Cardiac septum (tissue), 1 donor: ENCODE measurements around the gene PUM2. TPM values are rescaled to one million over a fixed set of nuclear protein-coding genes. Genes with fewer than 3 reads are reported as not detected.
"Not testable (repeated sequence)": the region's sequence is repeated elsewhere in the genome, so short reads cannot be mapped to it uniquely, and the experiment has no call there.

ENCODE experiments used
- DNase-seq: peaks from one replicate; pipeline ENCODE4 v3.0.0-alpha.2; 2020; ENCODE audit warnings: low spot score
- intact Hi-C: fragments of 100-400 bp; cut with DNase I; formaldehyde crosslinking; loops from one replicate; pipeline ENCODE4 v1.14.0; 2022
- long read RNA-seq: library from polyadenylated mRNA; unstranded; transcript quantifications from one replicate; pipeline ENCODE4 v2.0.0, GENCODE V29; 2021
- total RNA-seq: library from RNA; stranded (reverse); fragmentation: NEBNext Ultra II Directional; extraction: Animal tissue kit (Norgen Biotek cat#: 25700); gene quantifications from one replicate; pipeline ENCODE4 v1.2.1, GENCODE V29; 2021
- donor health status: DM: no; HTN: no; CAD: no.

Gene PUM2
- 75.6 TPM for total RNA-seq
- long read RNA-seq, partial matches to known transcripts, result 11 of 20 reads
- long read RNA-seq, other reads (novel, unspliced or antisense), result 9 of 20 reads

- peak; percentile 96 for DNase-seq
- intact Hi-C loops, result no loop called here
These were observed at the start of gene PUM2 for GRCh38 chr2:20350753-20351554. Gene PUM2, minus strand, starts transcription at chr2:20350844. Its CDS starts 23,484 bp downstream, at chr2:20327360.

- intact Hi-C loops, result no loop called here
- no peak for DNase-seq
These were observed 49.7 kb upstream of the PUM2 start for GRCh38 chr2:20400306-20400705.

GRCh38 chr2:20398956-20399567, 48.4 kb upstream of the PUM2 start:
- intact Hi-C loops, result no loop called here

GRCh38 chr2:20397811-20398447, 47.3 kb upstream of the PUM2 start:
- intact Hi-C loops, result no loop called here
- DNase-seq, result no peak

More at GRCh38 chr2:20398956-20399567, 48.4 kb upstream of the PUM2 start:
- no peak for DNase-seq

DNA sequence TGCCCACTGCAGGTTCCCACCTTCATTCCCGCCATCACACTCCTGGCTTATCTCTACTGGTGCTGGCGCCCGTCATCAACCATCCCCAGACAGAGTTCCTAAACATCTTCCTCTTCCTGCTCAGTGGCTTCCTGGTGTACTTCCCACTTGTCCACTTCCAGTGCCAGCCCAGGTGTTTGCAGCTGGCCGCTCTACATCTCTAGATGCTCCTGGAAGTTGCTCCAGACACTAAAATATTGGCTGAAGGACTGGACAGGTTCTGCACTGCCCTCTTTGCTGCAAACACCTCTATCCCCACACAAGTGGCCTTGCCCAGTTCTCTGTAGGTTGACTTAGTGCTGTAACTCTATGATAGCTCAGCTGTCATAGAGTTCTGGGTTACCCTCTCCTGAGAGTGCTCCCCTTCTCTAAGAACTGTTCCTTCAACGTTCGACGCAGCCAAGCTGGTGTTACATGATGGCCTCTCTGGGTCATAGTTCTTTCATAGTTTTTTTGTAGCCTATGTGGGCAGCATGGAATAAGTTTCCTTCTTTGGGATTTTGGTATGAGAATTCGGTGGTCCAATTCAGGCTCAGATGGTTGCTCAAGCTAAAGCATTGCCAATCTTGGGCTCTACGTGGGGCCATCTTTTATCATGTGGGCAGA, 45.8 kb upstream of the PUM2 start:
- intact Hi-C loops, result no loop called here
- no peak for DNase-seq

GRCh38 chr2:20393986-20394385, 43.3 kb upstream of the PUM2 start:
- intact Hi-C loops, result no loop called here

DNA sequence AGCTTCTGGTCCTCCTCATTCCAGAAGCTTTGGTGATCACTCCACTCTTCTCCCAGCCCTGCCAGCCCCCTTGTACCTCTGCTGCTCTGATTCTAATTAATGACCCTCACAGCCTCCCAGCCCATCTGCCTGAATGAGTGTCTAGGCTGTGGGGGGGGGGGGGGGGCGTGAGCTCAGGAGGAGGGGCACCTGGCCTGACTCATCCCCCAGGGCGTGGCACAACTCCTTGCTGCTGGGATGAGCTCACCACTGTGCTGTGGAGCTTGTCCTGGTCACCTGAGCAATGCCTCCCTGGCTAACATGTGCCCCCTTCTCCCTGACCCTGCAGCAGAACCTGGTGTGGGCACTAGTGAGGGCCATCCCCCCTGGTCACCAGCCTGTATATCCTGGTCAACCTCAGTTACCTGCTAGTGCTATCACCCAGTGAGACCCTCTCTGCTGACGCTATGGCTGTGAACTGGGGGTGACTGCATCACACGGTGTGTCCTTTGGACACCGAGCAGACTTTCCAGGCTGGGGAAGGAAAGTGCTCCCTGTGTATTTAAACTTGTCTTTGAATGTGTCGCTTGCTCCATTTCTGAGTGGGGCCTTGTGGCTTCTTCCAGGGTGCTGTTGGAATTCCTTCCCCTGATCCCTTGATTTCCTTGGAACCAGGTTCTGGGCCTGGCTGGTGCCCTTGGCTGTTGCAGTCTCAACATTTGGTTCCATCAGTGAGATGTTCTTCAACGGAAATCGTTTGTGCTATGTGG, 41.5 kb upstream of the PUM2 start:
- no peak for DNase-seq
- intact Hi-C loops, result no loop called here

More at GRCh38 chr2:20393986-20394385, 43.3 kb upstream of the PUM2 start:
- no peak for DNase-seq

GRCh38 chr2:20390524-20391123, 40.0 kb upstream of the PUM2 start:
- DNase-seq, result no peak
- intact Hi-C loops, result no loop called here

DNA sequence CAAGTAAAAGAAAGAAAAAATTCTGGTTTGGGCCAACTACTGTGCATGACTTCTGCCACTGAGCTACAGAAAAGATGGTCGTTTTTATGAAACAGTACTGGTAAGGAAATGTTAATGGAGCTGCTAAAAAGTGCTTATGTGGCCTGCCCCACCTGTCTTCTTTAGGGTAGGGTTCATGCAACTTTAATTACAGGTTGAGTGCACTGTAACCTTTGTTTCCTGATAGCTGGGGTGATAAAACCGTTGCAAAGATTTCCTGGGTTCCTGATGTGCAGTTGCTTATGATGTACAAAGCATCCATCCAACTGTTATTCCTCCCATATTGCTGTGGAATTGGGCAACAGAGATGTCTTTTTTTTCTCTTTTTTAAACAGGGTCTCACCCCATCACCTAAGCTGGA, 34.3 kb upstream of the PUM2 start:
- DNase-seq, result no peak
- intact Hi-C loops, result no loop called here

DNA sequence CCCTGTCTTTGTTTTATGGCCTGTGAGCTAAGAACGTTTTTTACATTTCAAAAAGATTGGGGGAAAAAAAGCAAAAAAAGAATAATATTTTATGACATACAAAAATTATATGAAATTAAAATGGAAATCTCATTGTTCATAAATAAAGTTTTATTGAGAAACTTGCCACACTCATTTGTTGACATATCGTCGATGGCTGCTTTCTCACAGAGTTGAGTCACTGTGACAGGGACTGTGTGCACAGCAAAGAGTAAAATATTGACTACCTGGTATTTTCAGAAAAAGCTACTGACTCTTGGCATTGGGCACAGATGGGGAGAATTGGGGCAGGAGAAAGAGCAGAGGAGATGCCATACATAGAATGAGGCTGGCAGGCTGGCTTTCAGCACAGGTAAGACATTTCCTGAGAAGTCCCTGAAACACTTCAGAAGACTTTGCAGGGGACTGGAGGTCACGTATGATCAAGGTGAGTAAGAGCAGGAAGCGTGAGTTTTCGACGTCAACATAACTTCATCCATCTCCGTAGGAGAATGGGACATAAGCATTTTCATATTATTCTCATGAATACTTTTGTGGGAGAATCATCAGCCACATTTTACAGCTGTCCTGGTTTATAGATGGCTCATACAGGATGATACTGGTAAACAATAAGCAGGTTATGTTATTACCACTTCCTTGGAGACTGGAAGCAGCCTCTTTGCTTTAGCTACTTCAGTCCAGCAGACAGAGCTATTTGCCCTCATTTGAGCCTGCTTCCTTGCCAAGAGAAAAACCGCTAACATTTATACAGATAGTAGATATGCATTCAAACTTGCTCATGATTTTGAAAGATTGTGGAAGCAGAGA, 32.5 kb upstream of the PUM2 start:
- intact Hi-C loops, result no loop called here
- no peak for DNase-seq

DNA sequence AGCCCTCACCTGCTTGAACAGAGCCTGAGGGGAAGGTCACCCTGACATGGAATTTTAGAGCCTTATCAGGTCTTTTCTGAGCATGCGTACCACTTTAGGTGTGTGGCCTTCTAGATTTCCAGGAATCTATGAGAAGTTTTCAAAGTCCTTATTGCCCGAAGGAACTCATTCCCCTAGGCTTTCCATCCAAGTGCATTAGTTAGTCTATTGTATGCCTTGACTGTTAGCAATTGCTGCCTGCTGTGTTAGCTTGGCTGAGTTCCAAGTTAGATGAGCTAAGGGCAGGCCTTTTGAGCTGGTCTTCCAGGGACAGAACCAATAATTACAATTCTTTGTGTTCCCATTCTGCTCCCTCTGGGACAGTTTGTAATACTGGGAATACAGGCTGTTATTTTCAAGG, 30.8 kb upstream of the PUM2 start:
- intact Hi-C loops, result no loop called here
- no peak for DNase-seq

GRCh38 chr2:20378891-20379519, 28.4 kb upstream of the PUM2 start:
- peak; percentile 91 for DNase-seq
- intact Hi-C loops, result loop anchor here (1.0 to 2.0 kb wide), 2 partner anchors 64 to 264 kb away; no protein-coding TSS in a partner anchor

DNA sequence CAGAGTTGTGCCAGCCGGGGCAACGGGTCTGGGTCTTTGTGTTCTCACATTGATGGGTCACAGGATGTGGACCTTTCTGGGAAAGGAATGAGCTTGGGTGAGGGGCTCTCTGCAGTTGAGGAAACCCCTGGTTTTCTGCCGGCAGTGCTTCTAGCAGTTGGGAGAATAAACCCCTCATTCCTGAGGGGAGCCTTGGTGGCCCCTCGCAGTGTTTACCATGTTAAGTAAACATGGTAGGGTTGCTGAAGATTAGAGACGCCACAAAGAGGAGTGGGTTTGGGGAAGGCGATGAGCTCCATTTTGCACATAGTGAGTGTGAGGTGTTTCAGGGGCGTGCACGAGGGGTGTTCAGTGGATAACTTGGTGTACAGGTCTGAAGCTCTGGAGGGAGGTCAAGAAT, 27.7 kb upstream of the PUM2 start:
- intact Hi-C loops, result loop anchor here (1.0 to 2.0 kb wide), 2 partner anchors 65 to 264 kb away; no protein-coding TSS in a partner anchor
- DNase-seq, result no peak

- intact Hi-C loops, result loop anchor here (1.0 to 2.0 kb wide), 2 partner anchors 66 to 265 kb away; no protein-coding TSS in a partner anchor
- no peak for DNase-seq
These were observed 27.1 kb upstream of the PUM2 start for GRCh38 chr2:20377741-20378140.

GRCh38 chr2:20374982-20375381, 24.3 kb upstream of the PUM2 start:
- intact Hi-C loops, DNase-seq: not testable (repeated sequence)

DNA sequence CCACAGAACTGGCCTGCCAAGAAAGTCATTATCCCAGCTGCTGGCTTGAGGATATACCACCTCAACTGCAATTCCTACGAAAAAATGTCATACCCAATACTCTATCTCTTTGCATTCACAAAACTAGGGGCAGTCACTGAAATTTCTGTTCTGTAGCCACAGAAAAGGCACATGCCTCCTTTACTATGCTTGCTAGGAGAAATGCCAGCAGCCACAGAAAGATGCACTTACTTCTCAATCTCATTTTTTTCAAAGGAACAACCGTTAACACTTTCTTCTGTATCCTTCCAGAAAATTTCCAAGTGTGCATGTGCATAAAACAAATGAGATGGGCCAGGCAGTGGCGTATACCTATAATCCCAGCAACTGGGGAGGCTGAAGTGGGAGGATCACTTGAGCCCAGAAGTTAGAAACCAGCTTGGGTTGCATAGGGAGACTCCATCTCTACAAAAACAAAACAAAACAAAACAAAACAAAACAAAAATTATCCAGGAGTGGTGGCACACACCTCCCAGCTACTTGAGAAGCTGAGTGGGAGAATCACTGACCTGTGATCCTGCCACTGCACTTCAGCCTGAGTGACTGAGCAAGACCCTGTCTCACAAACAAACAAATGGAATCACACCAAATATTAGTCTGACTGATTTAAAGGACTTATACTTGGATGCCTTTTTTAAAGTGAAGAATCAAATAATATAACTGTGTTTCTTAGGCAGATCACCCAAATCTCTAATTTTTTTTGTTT, 22.4 kb upstream of the PUM2 start:
- DNase-seq, result no peak
- intact Hi-C loops, result no loop called here
